Activated T-cell treated with anti-CD3 and anti-CD28 coated beads, Interleukin-2, amount 50 U/mL, for 4 hours (primary cell): Measurements from ENCODE around the gene MRTFA. TPM values are rescaled to one million over a fixed set of nuclear protein-coding genes. Genes with fewer than 3 reads are reported as not detected.
"Not testable (repeated sequence)": the region's sequence is repeated elsewhere in the genome, so short reads cannot be mapped to it uniquely, and the experiment has no call there.

Source experiments
- ATAC-seq, 2 donors: fragments of 200-7000 bp; cut with Tn5 transposase; one replicate each; pipeline ENCODE4 v1.10.0; 2021
- DNase-seq: peaks from one replicate; pipeline ENCODE4 v3.0.0-alpha.2; 2020
- H3K27me3 Mint-ChIP-seq: one replicate; pipeline ENCODE4 v1.8.0; 2021; ENCODE audit warnings: low read depth, mixed read lengths
- H3K36me3 Mint-ChIP-seq: one replicate; pipeline ENCODE4 v1.8.0; 2022; ENCODE audit warnings: mixed read lengths; ENCODE audit not compliant: insufficient read depth
- H3K4me1 Mint-ChIP-seq: one replicate; pipeline ENCODE4 v1.8.0; 2021; ENCODE audit warnings: low read depth, mixed read lengths
- H3K4me3 Mint-ChIP-seq: one replicate; pipeline ENCODE4 v1.8.0; 2021; ENCODE audit warnings: mild to moderate bottlenecking, moderate library complexity, mixed read lengths
- H3K9me3 Mint-ChIP-seq: one replicate; pipeline ENCODE4 v1.8.0; 2021; ENCODE audit warnings: mixed read lengths
- total RNA-seq, 3 donors: library from RNA; stranded (reverse); gene quantifications; one replicate each; pipeline ENCODE4 v1.2.1, GENCODE V29; 2021

Gene MRTFA
- total RNA-seq, 3 donors from 2014 or later: 35.3 to 42.2 (median 38.2) TPM

GRCh38 chr22:40585310-40585751, 51.2 kb downstream of the MRTFA start:
- Mint-ChIP-seq H3K36me3 (peaks cover 30% of the 10 kb centered on the region), H3K4me3 (no peak overlapping the region), H3K9me3 (peaks cover 4% of the 10 kb centered on the region), H3K27me3 (no peaks in the 10 kb centered on the region), H3K4me1 (peaks cover 19% of the 10 kb centered on the region)
- ATAC-seq: no peak
- DNase-seq: no peak

GRCh38 chr22:40584766-40585165, 51.8 kb downstream of the MRTFA start:
- H3K27me3 Mint-ChIP-seq: not testable (repeated sequence)

GRCh38 chr22:40583053-40583741, 53.3 kb downstream of the MRTFA start:
- Mint-ChIP-seq H3K27me3 (no peaks in the 10 kb centered on the region), H3K36me3 (peaks cover 24% of the 10 kb centered on the region), H3K4me1 (peaks cover 23% of the 10 kb centered on the region), H3K4me3 (no peak overlapping the region), H3K9me3 (peaks cover 4% of the 10 kb centered on the region)
- DNase-seq: no peak
- peak; percentile 75 to 79 for ATAC-seq

More at GRCh38 chr22:40584766-40585165, 51.8 kb downstream of the MRTFA start:
- H3K4me3 Mint-ChIP-seq, H3K9me3 Mint-ChIP-seq, ATAC-seq, DNase-seq: not testable (repeated sequence)
- Mint-ChIP-seq H3K4me1 (peaks cover 19% of the 10 kb centered on the region), H3K36me3 (peaks cover 27% of the 10 kb centered on the region)

- no peaks in the 10 kb centered on the region for H3K27me3 Mint-ChIP-seq
- ATAC-seq (no peak), DNase-seq (no peak)
- peaks cover 4% of the 10 kb centered on the region for H3K9me3 Mint-ChIP-seq
- no peak overlapping the region for H3K4me3 Mint-ChIP-seq
- H3K36me3 Mint-ChIP-seq: peaks cover 23% of the 10 kb centered on the region
- H3K4me1 Mint-ChIP-seq: peaks cover 28% of the 10 kb centered on the region
Observed at GRCh38 chr22:40582063-40582462, 54.5 kb downstream of the MRTFA start.

GRCh38 chr22:40580631-40581030, 55.9 kb downstream of the MRTFA start:
- DNase-seq (no peak), ATAC-seq (no peak)
- Mint-ChIP-seq H3K27me3 (no peaks in the 10 kb centered on the region), H3K36me3 (peaks cover 15% of the 10 kb centered on the region), H3K4me1 (peaks cover 25% of the 10 kb centered on the region), H3K9me3 (peaks cover 4% of the 10 kb centered on the region), H3K4me3 (no peak overlapping the region)

GRCh38 chr22:40578171-40578570, 58.3 kb downstream of the MRTFA start:
- ATAC-seq: peak; percentile 79 to 81
- Mint-ChIP-seq H3K9me3 (peaks cover 4% of the 10 kb centered on the region), H3K4me3 (no peak overlapping the region), H3K36me3 (peaks cover 4% of the 10 kb centered on the region), H3K27me3 (no peaks in the 10 kb centered on the region), H3K4me1 (peaks cover 17% of the 10 kb centered on the region)
- DNase-seq: no peak

- Mint-ChIP-seq H3K36me3 (peaks cover 6% of the 10 kb centered on the region), H3K9me3 (no peaks in the 10 kb centered on the region), H3K4me1 (peaks cover 12% of the 10 kb centered on the region), H3K27me3 (no peaks in the 10 kb centered on the region), H3K4me3 (no peak overlapping the region)
- no peak for DNase-seq
- no peak for ATAC-seq
Observed at GRCh38 chr22:40572976-40573375, 63.5 kb downstream of the MRTFA start.

GRCh38 chr22:40571887-40572286, 64.6 kb downstream of the MRTFA start:
- Mint-ChIP-seq H3K4me3 (no peak overlapping the region), H3K36me3 (peaks cover 10% of the 10 kb centered on the region), H3K9me3 (no peaks in the 10 kb centered on the region), H3K4me1 (peaks cover 13% of the 10 kb centered on the region), H3K27me3 (no peaks in the 10 kb centered on the region)
- no peak for ATAC-seq
- no peak for DNase-seq

GRCh38 chr22:40567626-40568328, 68.7 kb downstream of the MRTFA start:
- ATAC-seq (no peak), DNase-seq (no peak)
- peaks cover 10% of the 10 kb centered on the region for H3K4me1 Mint-ChIP-seq
- no peaks in the 10 kb centered on the region for H3K27me3 Mint-ChIP-seq
- peaks cover 20% of the 10 kb centered on the region for H3K36me3 Mint-ChIP-seq
- no peak overlapping the region for H3K4me3 Mint-ChIP-seq
- H3K9me3 Mint-ChIP-seq: no peaks in the 10 kb centered on the region

- Mint-ChIP-seq H3K4me1 (peaks cover 10% of the 10 kb centered on the region), H3K27me3 (no peaks in the 10 kb centered on the region), H3K9me3 (no peaks in the 10 kb centered on the region), H3K36me3 (peaks cover 17% of the 10 kb centered on the region), H3K4me3 (no peak overlapping the region)
- DNase-seq: no peak
- ATAC-seq: no peak
Observed at GRCh38 chr22:40567106-40567505, 69.4 kb downstream of the MRTFA start.

- no peaks in the 10 kb centered on the region for H3K27me3 Mint-ChIP-seq
- DNase-seq: no peak
- H3K9me3 Mint-ChIP-seq: no peaks in the 10 kb centered on the region
- H3K36me3 Mint-ChIP-seq: peaks cover 18% of the 10 kb centered on the region
- peaks cover 11% of the 10 kb centered on the region for H3K4me1 Mint-ChIP-seq
- ATAC-seq: no peak
- no peak overlapping the region for H3K4me3 Mint-ChIP-seq
Observed at GRCh38 chr22:40560994-40561515, 75.5 kb downstream of the MRTFA start.

- Mint-ChIP-seq H3K36me3 (peaks cover 19% of the 10 kb centered on the region), H3K27me3 (no peaks in the 10 kb centered on the region), H3K4me1 (peaks cover 11% of the 10 kb centered on the region), H3K9me3 (no peaks in the 10 kb centered on the region), H3K4me3 (no peak overlapping the region)
- no peak for DNase-seq
- ATAC-seq: peak; percentile 65 to 66
Observed at GRCh38 chr22:40560551-40560950, 76.0 kb downstream of the MRTFA start.

GRCh38 chr22:40557972-40558371, 78.5 kb downstream of the MRTFA start:
- H3K36me3 Mint-ChIP-seq: peaks cover 17% of the 10 kb centered on the region
- no peaks in the 10 kb centered on the region for H3K27me3 Mint-ChIP-seq
- peaks cover 2% of the 10 kb centered on the region for H3K9me3 Mint-ChIP-seq
- DNase-seq (no peak), ATAC-seq (no peak)
- H3K4me3 Mint-ChIP-seq: no peak overlapping the region
- H3K4me1 Mint-ChIP-seq: peaks cover 16% of the 10 kb centered on the region

- DNase-seq: no peak
- Mint-ChIP-seq H3K36me3 (peaks cover 29% of the 10 kb centered on the region), H3K4me3 (no peak overlapping the region), H3K4me1 (peaks cover 20% of the 10 kb centered on the region), H3K27me3 (no peaks in the 10 kb centered on the region), H3K9me3 (peaks cover 8% of the 10 kb centered on the region)
- no peak for ATAC-seq
Observed at GRCh38 chr22:40556641-40557040, 79.9 kb downstream of the MRTFA start.

GRCh38 chr22:40554023-40554422, 82.5 kb downstream of the MRTFA start:
- H3K4me3 Mint-ChIP-seq, DNase-seq, H3K27me3 Mint-ChIP-seq, H3K9me3 Mint-ChIP-seq, ATAC-seq: not testable (repeated sequence)
- Mint-ChIP-seq H3K36me3 (peaks cover 30% of the 10 kb centered on the region), H3K4me1 (peaks cover 10% of the 10 kb centered on the region)
